Germinal center (tissue), 1 donor: ENCODE measurements around the gene PTPN1.
"Not testable (repeated sequence)": the region's sequence is repeated elsewhere in the genome, so short reads cannot be mapped to it uniquely, and the experiment has no call there.

ENCODE experiments used
- DNase-seq: peaks from one replicate; pipeline ENCODE4 v3.0.0; 2012; ENCODE audit warnings: mixed read lengths, low spot score

Gene PTPN1

DNA sequence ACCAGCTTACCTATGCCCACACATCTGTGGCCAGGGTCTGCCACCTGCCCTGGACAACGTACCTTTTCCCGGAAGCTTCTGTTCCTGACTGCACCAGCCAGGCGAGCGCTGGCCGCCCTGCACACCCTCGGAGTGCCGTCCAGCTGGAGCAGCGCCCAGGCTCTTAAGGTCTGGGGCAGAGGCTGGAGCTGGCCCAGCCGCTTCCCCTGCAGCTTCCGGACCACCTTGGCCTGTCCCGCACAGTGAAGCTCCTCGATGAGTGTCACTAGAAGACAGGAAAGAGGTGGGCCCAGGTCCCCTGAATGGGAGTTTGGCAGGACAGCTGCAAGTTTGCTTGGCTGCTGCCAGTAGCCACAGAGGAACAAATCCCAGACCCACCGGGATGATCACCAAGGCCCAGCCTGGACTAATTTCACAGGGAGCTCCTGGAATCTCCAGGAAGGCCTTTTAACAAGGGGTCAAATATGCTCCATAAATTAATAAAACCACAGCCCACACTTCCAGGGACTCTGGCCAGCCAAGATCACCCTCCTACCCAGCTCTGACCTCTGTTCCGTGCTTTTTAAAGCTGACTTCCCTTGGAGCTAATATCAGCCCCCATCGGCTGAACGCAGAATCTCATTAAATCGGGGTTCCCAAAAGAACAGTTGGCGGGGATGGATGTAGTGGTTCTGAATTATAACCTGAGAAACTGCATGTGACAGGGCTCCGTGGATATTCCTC is 82.3 kb downstream of the PTPN1 start:
- no peak for DNase-seq

DNA sequence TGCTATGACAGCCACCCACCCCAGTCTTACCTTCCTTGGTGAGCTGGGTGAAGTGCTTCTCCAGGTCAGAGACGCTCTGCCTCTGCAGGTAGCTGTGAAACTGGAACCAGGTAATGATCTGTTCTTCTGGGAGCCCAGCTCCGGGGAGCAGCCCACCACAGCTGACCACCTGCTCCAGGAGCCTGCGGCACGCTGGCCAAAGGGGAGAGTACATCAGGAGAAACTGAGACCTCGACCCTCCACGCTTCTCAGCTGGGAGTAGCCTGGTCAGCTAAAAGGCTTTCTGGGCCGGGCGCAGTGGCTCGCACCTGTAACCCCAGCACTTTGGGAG is 82.8 kb downstream of the PTPN1 start:
- no peak for DNase-seq

DNA sequence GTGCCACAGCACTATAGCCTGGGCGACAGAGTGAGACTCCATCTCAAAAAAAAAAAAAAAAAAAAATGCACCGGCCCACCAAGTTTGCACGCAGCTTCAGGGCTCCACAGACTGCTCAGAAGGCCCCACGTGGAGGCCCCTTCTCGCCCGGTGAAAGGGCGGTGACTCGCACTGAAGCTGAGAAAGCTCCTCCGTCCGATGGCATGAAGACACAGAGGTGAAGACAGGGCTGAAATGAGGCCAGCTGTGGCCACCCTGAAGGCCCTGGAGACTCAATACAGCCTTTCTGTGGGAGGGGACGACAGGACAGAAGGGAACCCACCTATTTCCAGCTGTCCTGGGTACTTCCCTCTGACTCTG is 84.0 kb downstream of the PTPN1 start:
- no peak for DNase-seq

DNA sequence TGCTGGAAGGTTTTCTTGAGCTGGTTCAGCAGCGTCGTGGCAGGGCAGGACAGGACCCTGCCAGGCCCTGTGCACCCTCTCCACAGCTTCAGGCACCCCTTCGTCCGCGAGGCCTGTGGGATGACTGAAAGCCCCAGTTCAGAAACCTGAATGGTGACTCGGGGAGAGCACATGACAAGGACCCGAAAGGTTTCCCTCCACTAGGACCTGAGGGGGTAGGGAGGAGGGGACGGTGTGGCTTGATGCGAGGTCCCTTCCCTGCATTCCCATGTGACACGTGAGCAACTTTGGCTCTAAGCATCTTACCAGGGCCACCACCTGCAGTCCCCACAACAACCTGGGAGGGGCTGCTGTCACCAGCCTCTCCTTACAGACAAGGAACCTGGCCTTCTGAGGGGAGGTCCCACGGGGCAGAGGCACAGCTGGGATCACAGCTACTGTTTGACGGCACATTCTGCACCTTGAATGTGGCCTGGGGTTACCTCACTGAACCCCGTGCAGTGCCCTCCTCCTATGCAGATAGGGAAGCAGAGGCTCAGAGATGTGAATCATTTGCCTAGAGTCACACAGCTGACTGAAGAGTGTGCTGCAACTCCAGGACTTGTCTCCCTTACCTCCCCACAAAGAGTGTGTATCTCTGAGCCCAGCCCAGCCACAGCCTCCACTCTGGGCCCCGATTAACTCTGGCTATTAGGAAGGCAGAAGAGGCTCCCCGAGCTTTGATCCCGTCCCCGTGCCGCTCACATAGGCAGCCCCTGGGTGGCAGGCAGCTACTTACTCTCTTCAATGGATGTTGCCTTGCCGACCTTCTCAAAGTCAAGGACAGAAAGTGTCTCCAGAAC is 84.6 kb downstream of the PTPN1 start:
- no peak for DNase-seq

DNA sequence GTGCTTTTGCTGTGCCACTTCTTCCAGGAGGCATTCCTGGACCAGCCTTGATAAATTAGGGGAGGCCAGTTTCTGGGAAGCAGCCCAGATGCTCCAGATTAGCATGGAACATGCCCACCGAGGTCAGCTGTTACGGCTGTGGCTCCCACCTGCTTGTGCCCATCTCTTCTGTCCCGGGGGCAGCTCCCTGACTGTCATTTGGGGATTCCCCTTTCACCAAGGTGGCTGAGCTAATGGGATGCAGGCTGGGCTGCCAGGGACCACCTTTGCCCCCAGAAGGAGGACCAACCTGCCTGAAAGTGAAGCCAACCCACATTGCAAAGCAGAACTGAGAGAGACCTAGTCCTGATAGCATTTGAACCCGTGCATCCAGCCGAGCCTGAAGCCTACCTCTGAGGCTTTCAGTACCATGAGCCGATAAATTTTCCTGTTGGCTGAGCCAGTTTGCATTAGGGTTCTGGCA is 85.3 kb downstream of the PTPN1 start:
- DNase-seq = no peak

DNA sequence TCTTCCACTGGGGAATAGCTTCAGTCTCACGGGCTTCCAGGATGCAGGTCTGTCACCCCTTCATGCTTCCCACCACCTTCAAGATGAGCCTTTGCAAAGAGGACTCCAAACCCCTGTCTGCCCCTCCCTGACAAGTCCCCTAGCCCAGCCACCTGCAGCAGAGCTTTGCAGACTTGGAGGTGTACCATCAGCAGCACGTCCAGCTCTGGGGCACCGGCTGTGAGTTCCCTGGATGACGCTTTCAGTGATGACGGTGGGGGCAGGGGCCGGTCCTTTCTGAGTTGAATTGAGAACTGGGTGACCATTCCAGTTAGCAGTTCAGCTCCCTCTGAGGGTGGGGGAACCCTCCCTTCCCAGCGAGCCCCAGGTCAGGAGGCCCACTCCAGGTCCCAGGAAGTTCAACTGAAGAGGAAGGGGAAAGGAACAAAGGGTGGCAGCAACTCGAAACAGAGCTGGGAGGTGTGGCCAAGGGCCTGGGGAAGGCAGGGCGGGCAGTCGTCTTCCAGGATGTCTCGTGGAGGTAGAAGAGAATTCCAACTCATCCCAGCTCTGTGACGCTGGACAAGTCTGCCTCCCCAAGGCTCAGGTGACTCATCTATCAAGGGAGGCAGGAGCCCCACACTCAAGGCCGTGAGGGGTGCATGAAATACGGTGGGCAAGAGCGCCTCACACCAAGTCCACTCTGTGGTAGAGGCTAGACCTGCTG is 86.0 kb downstream of the PTPN1 start:
- no peak for DNase-seq

DNA sequence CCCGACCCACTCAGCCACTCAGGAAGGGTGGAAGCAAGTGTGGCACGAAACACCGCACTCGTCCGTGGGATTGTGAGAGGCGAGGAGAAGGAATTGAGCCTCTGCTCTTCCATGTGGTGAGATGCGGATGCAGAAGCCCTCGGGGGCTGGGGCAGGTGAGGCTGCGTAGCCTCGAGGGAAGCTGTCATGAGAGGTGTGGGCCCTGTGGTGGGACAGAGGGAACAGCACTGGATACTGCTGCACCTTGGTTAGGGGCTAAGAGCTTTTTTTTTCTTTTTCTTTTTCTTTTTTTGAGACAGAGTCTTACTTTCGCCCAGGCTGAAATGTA is 86.5 kb downstream of the PTPN1 start:
- DNase-seq = no peak

DNA sequence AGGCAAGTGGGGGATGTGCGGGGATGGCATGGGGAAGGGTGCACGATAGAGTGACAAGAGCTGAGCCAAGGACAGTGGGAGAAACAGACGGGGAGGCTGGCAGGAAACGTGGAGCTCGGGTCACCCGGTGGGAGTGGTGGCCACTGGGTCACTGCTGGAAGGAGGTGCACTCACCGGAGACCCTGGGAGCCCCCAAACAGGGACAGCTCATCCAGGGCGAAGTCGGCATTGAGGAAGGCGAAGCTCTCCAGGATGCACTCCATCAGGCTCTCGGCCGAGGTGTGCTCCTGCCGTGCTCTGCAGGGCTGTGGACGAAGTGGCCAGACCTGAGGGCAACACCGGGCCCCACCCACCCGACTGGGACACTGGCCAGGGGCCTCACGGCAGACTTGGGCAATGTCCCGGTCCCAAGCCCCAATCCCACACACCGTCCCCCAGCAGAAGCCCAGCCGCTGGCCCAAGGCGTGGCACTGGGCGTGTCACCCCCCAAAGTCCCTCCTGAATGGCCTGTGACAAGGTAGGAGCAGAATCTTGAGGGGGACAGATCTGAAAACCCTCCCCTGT is 87.3 kb downstream of the PTPN1 start:
- no peak for DNase-seq

DNA sequence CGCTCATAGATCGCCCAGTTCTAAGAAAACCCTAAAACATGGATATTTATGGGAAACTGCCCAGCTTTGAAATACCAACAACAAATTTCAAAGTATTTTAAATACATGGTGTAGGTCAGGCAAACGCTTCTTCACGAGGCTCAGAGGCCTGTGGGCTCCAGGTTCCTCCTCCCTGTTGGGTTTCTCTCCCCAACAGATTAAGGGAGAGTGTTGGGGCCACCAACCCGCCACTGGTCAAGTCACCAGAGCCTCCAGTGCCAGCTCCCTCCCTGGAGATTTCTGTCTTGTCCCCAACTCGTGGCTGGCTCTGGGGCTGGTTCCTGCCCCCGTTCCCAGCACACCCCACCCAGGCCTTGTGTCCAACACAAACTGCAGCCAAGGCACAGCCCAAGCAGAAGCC is 87.9 kb downstream of the PTPN1 start:
- DNase-seq = no peak

DNA sequence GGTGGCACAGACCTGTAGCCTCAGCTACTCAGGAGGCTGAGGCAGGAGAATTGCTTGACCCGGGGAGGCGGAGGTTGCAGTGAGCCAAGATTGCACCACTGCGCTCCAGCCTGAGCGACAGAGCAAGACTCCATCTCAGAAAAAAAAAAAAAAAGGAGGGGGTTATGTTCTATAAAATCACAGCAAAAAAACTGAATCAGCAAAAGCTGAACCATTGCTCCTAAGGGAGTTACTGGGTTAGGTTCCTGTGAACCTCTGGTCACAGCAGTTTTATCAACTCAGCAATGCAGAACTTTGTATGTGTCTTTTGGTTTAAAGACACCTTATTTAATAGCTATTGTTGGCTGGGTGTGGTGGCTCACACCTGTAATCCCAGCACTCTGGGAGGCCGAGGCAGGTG is 88.6 kb downstream of the PTPN1 start:
- not testable (repeated sequence) for DNase-seq

DNA sequence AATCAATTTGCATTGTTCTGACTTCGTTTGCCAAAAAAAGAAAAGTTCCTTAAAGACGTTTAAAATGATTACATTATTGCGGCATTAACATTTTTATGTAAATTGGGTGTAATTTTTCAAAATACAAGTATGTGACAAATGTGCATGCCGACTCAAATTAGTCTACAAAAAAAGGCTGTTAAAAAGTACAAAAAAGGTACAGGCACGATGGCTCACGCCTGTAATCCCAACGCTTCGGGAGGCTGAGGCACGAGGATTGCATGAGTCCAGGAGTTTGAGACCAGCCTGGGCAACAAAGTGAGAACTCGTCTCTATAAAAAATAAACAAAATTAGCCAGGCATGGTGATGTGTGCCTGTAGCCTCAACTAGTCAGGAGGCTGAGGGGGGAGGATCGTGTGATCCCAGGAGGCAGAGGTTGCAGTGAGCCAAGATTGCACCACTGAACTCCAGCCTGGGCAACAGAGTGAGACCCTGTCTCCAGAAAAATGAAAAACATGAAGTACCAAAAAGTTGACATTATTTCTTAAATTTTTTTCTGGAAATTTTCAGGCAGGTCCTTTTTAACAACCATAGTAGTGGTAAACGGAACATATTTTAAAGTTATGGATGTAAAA is 90.2 kb downstream of the PTPN1 start:
- DNase-seq = no peak

DNA sequence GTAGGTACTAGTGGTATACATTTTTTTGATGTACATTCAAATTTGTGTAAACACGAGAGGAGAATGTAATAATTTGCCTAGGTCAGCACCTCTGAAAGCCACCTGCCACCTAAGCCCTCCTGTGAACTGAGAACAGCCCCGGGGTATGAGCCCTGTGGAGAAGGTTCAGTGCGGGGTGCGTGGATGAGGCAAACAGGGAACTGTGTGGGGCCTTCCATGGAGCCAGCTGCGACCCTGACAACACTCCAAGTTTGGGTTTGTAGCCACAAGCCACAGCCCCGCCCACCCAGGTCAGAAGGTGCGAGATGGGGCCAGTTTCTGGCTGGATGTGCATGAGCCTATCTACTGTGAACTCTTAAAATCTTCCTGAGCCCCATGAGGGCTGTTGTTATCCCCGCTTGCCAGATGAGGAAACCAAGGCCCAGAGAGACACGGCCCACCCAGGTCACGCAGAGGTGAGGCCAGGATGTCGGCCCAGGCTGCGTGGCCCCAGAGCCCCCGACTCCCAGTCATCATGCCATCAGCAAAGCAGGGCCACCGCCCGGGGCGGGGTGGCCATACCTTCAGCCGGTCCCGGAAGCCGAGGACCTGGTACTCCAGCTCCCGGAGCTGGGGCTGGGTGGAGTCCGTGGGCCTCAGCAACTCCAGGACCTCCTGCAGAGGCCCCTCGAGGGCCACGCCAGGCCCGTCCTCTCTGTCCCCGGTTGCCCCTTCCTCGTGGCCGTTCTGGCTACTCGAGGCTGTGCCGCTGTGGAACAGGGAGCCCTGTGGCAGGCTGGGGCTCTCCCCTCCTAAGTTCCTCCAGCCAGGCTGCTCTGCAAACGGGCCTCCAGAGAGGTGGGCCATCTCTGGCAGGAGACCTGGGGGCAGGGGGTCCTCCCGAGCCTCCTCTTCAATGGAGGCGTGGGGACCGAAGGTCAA is 91.6 kb downstream of the PTPN1 start:
- no peak for DNase-seq

DNA sequence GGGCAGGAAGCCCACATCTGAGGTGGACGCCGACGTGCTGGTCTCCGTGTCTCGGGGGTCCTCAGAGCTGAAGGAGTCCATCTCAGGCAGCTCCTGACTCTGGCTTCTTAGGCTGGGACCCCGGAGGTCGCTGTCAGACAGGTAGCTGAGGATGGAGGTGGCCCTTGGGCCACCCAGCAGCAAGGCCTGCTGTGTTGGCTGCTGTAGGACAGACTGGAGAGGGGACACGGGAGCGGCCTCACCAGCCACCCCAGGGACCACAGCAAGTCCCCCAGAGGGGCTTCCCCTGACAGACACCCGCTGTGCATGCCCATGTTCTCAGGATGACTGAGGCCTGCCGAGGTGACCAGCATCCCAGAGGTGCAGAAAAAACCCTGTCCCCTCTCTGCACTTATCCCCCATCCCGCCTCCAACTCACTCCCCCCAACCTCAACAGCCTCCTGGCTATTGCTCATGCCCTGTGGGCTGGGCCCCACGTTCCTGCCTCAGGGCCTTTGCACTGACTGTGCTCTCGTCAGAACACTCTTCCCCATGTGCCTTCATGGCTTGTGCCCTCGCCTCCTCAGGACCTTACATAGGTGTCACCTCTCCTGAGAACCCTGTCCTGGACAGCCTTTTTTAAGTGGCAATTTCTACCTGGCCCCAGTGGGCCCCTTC is 92.4 kb downstream of the PTPN1 start:
- DNase-seq = no peak

DNA sequence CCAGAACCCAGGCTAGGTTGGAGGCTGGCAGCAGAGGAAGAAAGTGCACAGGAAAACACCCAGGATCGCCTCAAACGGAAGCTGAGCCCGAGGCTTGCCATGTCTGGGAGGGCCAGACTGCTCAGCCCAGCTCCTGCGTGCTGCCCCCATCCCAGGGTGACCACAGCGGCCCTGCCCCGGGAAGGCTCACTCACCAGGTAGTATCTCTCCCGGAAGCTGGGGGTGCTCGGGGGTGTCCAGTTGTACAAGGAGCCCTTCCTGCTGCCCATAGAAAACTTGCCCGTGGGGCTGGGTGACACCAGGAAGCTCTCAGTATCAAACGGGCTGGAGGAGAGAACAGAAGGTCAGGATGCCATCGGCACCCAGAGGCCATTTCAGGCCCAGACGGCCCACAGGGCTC is 94.3 kb downstream of the PTPN1 start:
- DNase-seq = no peak

DNA sequence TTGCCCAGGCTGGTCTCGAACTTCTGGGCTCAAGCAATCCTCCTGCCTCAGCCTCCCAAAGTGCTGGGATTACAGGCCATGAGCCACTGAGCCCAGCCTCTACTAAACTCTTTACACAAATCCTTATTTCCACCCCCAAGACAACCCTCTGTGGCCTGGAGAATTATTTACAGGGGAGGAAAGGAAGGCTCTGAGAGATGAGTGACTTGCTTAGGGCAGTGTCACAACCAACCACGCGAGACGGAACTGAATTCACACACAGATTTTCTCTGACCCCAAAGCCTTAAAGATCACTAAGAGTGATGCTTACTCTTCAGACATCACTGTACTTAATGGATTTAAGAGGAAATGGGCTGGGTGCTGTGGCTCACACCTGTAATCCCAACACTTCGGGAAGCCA is 95.0 kb downstream of the PTPN1 start:
- DNase-seq = no peak

DNA sequence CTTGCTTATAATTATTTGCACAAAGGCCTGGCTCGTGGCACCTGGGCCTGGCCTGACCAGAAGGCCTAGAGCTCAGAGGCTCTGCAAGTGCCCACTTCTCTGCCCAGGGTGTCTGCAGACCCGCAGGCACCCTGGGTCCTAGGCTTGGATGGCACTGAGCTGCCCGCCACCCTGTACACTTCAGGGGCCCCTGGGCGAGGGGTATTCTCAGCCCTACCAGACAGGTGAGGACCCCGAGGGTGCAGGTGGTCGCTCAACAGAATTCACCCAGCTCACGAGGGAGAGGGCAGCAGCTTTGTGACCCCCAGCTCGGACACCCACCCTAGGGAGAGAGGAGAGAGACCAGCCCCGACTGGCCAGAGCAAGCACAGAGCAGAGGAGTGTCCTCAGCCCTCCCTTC is 97.3 kb downstream of the PTPN1 start:
- no peak for DNase-seq

DNA sequence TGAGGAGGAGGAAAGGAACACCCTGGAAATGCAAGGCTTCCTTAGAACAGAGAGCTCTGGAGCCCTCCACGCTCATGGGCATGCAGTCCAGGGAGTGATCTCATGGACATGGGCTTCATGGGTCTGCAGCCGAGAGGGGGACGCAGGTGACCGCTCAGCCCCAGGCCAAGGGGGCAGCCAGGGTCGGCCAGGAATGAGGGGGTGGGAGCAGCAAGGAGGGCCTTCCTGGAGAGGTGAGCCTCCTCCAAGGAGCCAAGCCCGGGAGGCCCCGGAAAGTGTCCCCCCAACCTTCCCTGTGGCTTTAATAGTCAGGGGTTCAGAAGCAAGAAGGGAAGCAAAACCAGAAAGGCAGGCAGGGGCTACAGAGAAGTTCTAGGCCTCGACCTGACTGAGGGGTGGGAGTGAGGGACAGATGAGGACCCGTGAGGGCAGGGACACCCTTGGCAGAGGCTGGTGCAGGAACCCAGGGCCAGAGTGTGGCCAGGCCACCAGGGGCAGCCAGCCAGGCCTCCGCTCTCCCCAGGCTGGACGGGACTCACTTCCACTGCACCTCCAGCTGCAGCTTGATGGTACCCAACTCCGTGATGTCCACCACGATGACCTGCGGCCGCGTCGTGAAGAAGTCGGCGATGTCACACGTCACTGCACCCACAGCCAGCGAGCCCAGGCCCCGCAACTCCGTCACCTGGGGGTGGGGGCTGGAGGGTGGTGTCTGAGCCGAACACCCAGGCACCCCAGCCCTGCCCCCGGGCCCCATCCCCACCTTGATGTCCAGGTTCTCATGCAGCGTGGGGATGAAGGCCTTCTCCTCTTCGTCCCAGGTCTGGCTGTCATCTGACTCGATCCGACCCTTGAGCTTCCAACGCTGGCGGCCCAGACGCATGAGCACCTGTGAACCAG is 97.9 kb downstream of the PTPN1 start:
- DNase-seq = no peak

DNA sequence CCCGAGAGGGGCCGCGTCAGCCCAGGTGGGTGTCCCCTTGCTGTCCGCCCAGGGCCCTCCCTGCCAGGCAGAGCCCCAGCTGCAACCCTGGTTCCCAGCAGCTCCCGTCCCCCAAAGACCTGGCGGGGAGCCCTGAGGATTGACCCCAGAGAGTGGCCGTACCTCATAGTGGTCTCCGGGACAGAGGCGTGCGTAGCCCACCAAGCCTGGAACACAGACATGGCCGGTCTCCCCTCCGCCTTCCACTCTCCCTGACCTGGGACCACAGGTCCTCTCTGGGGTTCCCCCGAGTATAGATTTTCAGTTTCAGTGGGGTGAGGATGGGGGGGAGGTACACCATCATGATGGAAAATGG is 98.5 kb downstream of the PTPN1 start:
- DNase-seq = no peak

DNA sequence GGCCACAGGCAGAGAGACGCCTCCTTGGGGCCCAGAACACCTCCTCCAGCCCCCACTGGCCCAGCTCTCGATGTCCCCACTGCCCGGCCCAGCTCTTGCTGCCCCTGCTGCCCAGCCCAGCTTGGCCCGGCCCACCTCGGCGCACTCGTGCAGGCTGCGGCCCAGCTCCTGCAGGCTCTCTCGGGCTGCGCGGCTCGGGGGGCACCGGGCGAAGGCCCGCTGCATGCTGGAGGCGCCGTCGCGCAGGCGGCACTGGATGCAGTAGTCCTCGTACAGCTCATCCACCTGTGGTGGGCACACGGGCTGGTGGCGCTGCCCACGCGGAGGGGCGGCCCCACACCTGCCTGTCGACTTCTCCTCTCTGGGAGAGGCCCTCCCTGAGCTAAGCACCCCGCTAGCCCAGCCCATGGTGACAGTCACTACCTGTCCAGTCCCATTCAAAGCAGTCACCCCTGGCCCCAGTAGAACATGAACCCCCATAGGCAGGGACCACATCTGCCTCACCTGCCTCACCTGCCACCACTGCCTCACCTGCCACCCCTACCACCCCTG is 99.3 kb downstream of the PTPN1 start:
- no peak for DNase-seq
